ENCODE data around the gene HSP90AB1.

Gene HSP90AB1

DNA sequence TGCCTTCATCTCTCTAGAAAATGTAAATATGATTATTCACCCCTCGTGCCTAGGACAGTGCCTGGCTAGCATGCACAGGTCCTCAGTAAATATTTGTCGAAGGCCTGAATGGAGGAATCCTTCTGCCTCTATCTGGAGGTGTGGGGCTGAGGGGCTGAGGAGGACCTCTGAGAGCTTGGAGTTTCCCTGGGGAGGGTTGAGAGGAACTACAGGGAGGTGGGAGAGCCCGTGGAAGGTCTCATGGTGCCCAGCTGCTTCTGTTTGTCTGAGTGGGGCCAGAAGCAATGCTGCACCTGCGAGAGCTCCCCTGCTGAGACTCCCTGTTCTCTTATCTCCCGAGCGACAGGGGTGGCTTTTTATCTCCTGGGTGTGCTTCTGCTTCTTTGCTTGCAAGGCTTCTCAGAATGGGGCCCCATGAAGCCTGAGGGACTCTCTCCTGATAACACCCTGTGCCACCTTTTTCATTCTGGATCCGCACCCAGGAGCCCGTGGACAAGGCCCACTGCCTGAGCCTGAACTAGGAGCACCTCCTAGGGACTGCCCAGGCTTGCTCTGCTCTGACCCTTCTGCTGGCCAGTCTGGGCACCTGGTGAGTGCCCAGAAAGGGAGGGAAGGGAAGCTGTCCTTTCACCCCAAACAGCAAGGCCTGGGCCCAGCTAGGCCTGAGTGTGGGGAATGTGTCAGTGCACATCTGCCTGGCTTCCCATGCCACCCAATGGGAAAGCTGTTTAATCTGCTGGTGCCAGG is 21.1 kb upstream of the HSP90AB1 start:
- Histone ChIP-seq H3K27me3 (peaks cover 0 to 9% (median 0%) of the 10 kb centered on the region in 11 experiments; a peak in 1 of 22 replicates), H3K4me2 (peak overlapping the region; percentile 68 to 98 (median 95)), H4K20me1 (peaks cover 21 to 56% (median 34%) of the 10 kb centered on the region in 11 experiments; a peak in 17 of 22 replicates), H3K4me3 (0 out of 20 replicates have a peak overlapping the region, but pooled peaks of 1 of the 10 experiments have one; percentile 72), H3K27ac (peak overlapping the region in 6 of 11 experiments; percentile 13 to 56 (median 39); a peak in 10 of 22 replicates), H3K36me3 (peaks cover under 1 to 36% (median 25%) of the 10 kb centered on the region in 11 experiments; a peak in 19 of 22 replicates), H3K9me3 (replicated peaks in 1 of 11) (no peaks in the 10 kb centered on the region), H3K4me1 (peaks cover 53 to 58% (median 56%) of the 10 kb centered on the region in 10 experiments), H3K9ac (peak overlapping the region in 10 of 11 experiments; percentile 4 to 83 (median 48); a peak in 16 of 22 replicates)
- no peak for TF ChIP-seq Cebpa-rat (IDR thresholded peaks at IDR 0.05)

DNA sequence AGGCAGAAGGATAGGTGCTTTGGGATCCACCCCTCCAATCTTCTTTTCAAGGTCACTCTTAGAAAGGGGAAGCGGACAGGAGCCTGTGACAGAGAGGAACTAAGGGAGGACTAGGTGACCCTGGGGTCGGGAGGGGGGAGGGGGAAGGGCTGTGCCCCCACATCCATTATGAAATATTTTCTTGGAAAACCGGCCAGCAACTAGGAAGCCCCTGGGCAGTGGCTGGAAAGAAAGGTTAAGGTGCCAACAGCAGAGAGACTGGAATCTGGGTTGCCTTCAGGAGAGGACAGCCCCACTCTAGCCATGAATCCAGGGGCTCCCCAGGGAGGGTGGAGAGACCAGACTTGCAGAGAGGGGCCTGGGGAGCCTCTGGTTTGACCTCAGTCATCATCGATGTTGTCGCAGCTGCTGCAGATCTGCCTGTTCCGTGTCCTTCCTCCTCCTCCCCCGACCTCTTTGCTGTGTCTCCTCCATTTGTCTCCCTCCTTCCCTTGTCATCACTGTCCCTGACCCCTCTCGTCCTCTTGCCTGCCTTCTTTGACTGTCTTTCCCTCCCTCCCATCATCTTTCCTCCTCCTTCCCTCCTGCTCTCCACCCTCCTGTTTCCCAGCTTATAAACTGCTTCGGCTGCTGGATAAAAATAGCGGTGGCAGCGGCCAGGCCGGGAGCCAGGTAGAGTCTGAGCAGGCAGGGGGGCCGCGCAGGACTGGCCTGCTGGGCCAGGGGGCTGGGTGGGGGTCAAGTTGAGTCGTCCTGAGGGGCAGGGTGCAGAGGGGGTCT is 20.3 kb upstream of the HSP90AB1 start:
- peak overlapping the region in 6 of 11 experiments; percentile 13 to 56 (median 39); a peak in 11 of 22 replicates for H3K27ac ChIP-seq
- TF ChIP-seq Cebpa-rat (IDR thresholded peaks at IDR 0.05): no peak
- H3K36me3 ChIP-seq: peaks cover 5 to 45% (median 33%) of the 10 kb centered on the region in 11 experiments; a peak in 19 of 22 replicates
- peak overlapping the region in 10 of 11 experiments; percentile 8 to 83 (median 48); a peak in 17 of 22 replicates for H3K9ac ChIP-seq
- H3K27me3 ChIP-seq: peaks cover 0 to 9% (median 0%) of the 10 kb centered on the region in 11 experiments; a peak in 1 of 22 replicates
- peaks cover 49 to 60% (median 52%) of the 10 kb centered on the region in 10 experiments for H3K4me1 ChIP-seq
- H3K4me2 ChIP-seq: peak overlapping the region; percentile 68 to 98 (median 95)
- no peaks in the 10 kb centered on the region for H3K9me3 ChIP-seq (replicated peaks in 1 of 11)
- H4K20me1 ChIP-seq: peaks cover 21 to 56% (median 34%) of the 10 kb centered on the region in 11 experiments; a peak in 17 of 22 replicates
- peak overlapping the region in 1 of 10 experiments; percentile 0; a peak in 1 of 20 replicates for H3K4me3 ChIP-seq

DNA sequence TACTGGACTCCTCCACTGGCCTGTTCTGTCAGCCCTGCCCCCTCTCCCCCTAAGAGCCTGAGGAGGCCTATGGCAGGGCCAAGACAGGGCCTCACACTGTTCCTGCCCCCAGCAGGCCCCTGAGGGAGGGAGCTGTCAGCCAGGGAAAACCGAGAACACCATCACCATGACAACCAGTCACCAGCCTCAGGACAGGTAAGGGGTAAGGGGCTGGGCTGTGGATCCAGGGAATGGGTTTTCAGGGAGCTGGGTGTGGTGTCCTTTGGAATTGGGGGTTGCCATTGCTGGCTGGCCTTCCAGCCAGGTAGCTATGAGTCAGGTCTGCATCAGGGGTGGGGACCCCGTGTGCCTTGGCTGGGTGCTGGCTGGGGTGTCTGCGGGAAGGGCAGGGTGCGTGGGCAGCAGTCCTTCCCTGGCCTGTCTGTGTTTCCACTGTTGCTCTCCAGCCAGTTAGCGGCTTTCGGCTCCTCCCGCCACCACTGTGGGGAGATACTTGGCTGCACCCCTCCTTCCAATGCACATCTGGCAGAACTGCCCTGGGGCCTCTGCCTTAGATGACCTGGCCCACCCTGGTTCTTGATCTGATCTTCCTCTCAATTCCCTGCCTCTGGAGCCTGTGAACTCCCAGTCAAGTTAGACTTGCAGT is 19.6 kb upstream of the HSP90AB1 start:
- Histone ChIP-seq H3K36me3 (peaks cover 8 to 52% (median 40%) of the 10 kb centered on the region in 11 experiments; a peak in 20 of 22 replicates), H4K20me1 (peaks cover 21 to 60% (median 34%) of the 10 kb centered on the region in 11 experiments; a peak in 17 of 22 replicates), H3K4me3 (no peak overlapping the region), H3K4me1 (peaks cover 44 to 61% (median 51%) of the 10 kb centered on the region in 10 experiments), H3K9me3 (replicated peaks in 1 of 11) (no peaks in the 10 kb centered on the region), H3K27me3 (peaks cover 0 to 8% (median 0%) of the 10 kb centered on the region in 11 experiments; a peak in 1 of 22 replicates), H3K9ac (peak overlapping the region in 6 of 11 experiments; percentile 10 to 83 (median 54); a peak in 6 of 22 replicates), H3K27ac (peak overlapping the region in 3 of 11 experiments; percentile 1 to 41 (median 37); a peak in 3 of 22 replicates), H3K4me2 (peak overlapping the region; percentile 68 to 98 (median 95); a peak in 19 of 22 replicates)
- TF ChIP-seq Cebpa-rat (IDR thresholded peaks at IDR 0.05): no peak

DNA sequence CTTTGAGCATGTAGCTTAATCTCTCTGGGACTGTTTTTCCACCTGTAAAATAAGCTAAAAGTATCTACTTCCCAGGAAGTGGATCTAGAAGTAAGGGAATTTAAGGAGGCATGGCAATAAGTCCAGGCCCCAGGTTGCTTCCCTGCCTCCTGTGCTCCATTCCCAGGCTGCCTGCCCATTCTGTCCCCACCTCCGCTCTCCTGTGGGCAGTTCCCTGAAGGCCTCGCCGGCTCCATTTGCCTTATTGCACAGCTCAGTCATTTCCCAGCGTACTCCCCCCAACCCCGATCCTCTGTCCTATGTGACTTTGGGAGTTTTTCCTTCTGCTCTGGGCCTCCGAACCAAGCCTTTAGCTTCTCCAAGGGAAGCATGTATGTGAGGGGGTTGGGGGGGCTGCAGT is 18.9 kb upstream of the HSP90AB1 start:
- Histone ChIP-seq H3K4me3 (no peak overlapping the region), H3K4me1 (peaks cover 43 to 61% (median 51%) of the 10 kb centered on the region in 10 experiments), H3K27me3 (0 out of 22 replicates have a peak, but pooled peaks cover 0 to under 1% (median 0%) of the 10 kb centered on the region in 11 experiments), H3K27ac (no peak overlapping the region), H3K9ac (no peak overlapping the region; a peak in 2 of 22 replicates), H3K4me2 (no peak overlapping the region), H3K9me3 (replicated peaks in 1 of 11) (no peaks in the 10 kb centered on the region), H4K20me1 (peaks cover 21 to 57% (median 34%) of the 10 kb centered on the region in 11 experiments; a peak in 17 of 22 replicates), H3K36me3 (peaks cover 14 to 59% (median 47%) of the 10 kb centered on the region in 11 experiments; a peak in 21 of 22 replicates)
- TF ChIP-seq Cebpa-rat (IDR thresholded peaks at IDR 0.05): no peak

DNA sequence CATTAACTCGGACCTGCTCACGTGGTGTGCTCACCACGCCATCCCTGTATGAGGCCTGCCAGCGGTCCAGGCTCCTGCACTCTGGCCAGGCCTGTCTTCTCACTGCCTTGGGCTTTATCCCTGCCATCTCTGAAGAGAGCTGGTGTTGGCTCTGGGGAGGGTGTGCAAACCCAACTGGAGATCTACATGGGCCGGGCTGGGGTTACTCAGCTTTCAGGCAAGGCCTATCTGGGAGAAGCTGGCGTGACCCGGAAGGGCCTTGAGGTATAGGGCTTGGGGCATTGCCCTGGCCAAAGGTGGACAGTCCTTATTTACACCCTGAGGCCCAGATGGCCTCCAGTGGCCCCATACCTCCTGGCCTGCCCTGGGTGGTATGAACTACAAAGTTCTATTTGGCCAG is 18.5 kb upstream of the HSP90AB1 start:
- Histone ChIP-seq H3K27ac (no peak overlapping the region), H3K4me2 (no peak overlapping the region), H4K20me1 (peaks cover 21 to 58% (median 34%) of the 10 kb centered on the region in 11 experiments; a peak in 17 of 22 replicates), H3K9ac (no peak overlapping the region), H3K4me1 (peaks cover 44 to 64% (median 54%) of the 10 kb centered on the region in 10 experiments), H3K36me3 (peaks cover 14 to 63% (median 50%) of the 10 kb centered on the region in 11 experiments; a peak in 21 of 22 replicates), H3K9me3 (replicated peaks in 1 of 11) (no peaks in the 10 kb centered on the region), H3K4me3 (no peak overlapping the region), H3K27me3 (no peaks in the 10 kb centered on the region)
- no peak for TF ChIP-seq Cebpa-rat (IDR thresholded peaks at IDR 0.05)

DNA sequence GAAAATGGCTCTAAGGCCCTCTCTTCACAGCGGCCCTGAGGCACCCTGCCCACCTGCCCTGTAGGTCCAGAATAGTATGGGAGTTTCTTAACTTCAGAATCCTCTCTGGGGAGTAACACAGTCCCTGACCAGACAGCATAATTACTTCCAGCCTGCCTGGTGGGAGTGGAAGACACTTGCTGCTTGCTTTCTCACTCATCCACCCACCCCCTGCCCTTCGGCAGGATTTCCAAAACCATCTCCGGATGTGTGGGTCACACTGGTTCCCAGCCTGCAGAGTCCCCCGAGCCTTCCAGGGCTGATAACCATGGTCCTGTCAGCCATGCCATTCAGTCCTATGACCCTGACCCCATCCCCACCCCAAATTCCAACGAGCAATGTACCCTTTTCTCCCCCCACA is 18.1 kb upstream of the HSP90AB1 start:
- Histone ChIP-seq H3K4me3 (no peak overlapping the region), H3K9ac (no peak overlapping the region), H3K4me2 (no peak overlapping the region), H3K27me3 (no peaks in the 10 kb centered on the region), H3K4me1 (peaks cover 49 to 68% (median 58%) of the 10 kb centered on the region in 10 experiments), H3K9me3 (replicated peaks in 1 of 11) (no peaks in the 10 kb centered on the region), H4K20me1 (peaks cover 21 to 62% (median 34%) of the 10 kb centered on the region in 11 experiments; a peak in 17 of 22 replicates), H3K27ac (no peak overlapping the region), H3K36me3 (peaks cover 14 to 67% (median 50%) of the 10 kb centered on the region in 11 experiments; a peak in 21 of 22 replicates)
- TF ChIP-seq Cebpa-rat (IDR thresholded peaks at IDR 0.05): no peak

DNA sequence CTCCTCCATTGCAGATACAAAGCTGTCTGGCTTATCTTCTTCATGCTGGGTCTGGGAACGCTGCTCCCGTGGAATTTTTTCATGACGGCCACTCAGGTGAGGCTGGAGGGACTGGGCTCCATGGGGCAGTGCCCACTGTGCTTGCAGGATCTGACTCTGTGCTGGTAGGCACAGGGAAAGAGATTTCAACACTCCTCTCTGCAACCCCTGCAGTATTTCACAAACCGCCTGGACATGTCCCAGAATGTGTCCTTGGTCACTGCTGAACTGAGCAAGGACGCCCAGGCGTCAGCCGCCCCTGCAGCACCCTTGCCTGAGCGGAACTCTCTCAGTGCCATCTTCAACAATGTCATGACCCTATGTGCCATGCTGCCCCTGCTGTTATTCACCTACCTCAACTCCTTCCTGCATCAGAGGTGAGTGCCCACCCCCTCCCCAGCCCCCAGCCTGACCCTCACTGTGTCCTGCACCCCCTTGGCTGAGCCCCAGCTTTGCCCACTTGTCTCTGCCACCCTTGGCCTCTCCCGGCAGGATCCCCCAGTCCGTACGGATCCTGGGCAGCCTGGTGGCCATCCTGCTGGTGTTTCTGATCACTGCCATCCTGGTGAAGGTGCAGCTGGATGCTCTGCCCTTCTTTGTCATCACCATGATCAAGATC is 17.4 kb upstream of the HSP90AB1 start:
- H3K9ac ChIP-seq: no peak overlapping the region; a peak in 1 of 22 replicates

More for the DNA sequence above, 17.4 kb upstream of the HSP90AB1 start:
- no peak overlapping the region for H3K4me2 ChIP-seq
- H3K27me3 ChIP-seq: no peaks in the 10 kb centered on the region
- TF ChIP-seq Cebpa-rat (IDR thresholded peaks at IDR 0.05): no peak
- no peak overlapping the region for H3K27ac ChIP-seq
- peaks cover 14 to 73% (median 50%) of the 10 kb centered on the region in 11 experiments; a peak in 21 of 22 replicates for H3K36me3 ChIP-seq
- no peaks in the 10 kb centered on the region for H3K9me3 ChIP-seq (replicated peaks in 1 of 11)
- H3K4me3 ChIP-seq: no peak overlapping the region
- peaks cover 51 to 69% (median 59%) of the 10 kb centered on the region in 10 experiments for H3K4me1 ChIP-seq
- peaks cover 19 to 60% (median 30%) of the 10 kb centered on the region in 11 experiments; a peak in 17 of 22 replicates for H4K20me1 ChIP-seq

Measured in BLaER1 treated with 17β-estradiol and CSF1 and Interleukin-3, amounts not matched to agents 10 nM and 100 nM (cell line).